A673 (cell line): Measurements from ENCODE around the gene GPR39.

Experiments
- EZH2 ChIP-seq: fragments of 200-600 bp; sonication (generic); IDR thresholded peaks from 2 replicates; pipeline ENCODE4 v1.6.1; 2017; ENCODE audit warnings: borderline replicate concordance, low read depth, mild to moderate bottlenecking, mixed read lengths, antibody characterized with exemption, low read length; ENCODE audit not compliant: poor library complexity, severe bottlenecking
- TF ChIP-seq, protein P1 (sequence below): fragments of 300-800, 200-600 bp; sonication (generic); conservative IDR thresholded peaks from 2 replicates; pipeline ENCODE4 v1.5.1; 2017; ENCODE audit warnings: low read depth, mild to moderate bottlenecking, antibody characterized with exemption, low read length, moderate library complexity, mixed read lengths

GRCh38 chr2:132670496-132671150, 254.0 kb downstream of the GPR39 start:
- TF ChIP-seq, protein P1, sequence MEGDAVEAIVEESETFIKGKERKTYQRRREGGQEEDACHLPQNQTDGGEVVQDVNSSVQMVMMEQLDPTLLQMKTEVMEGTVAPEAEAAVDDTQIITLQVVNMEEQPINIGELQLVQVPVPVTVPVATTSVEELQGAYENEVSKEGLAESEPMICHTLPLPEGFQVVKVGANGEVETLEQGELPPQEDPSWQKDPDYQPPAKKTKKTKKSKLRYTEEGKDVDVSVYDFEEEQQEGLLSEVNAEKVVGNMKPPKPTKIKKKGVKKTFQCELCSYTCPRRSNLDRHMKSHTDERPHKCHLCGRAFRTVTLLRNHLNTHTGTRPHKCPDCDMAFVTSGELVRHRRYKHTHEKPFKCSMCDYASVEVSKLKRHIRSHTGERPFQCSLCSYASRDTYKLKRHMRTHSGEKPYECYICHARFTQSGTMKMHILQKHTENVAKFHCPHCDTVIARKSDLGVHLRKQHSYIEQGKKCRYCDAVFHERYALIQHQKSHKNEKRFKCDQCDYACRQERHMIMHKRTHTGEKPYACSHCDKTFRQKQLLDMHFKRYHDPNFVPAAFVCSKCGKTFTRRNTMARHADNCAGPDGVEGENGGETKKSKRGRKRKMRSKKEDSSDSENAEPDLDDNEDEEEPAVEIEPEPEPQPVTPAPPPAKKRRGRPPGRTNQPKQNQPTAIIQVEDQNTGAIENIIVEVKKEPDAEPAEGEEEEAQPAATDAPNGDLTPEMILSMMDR, result no peak
- no peak for TF ChIP-seq EZH2
